Hepatocyte (in vitro differentiated cells): ENCODE results near the gene TCF12. TPM values are rescaled to one million over a fixed set of nuclear protein-coding genes. Genes with fewer than 3 reads are reported as not detected.

Source experiments
- DNase-seq: peaks from one replicate; pipeline ENCODE4 v3.0.0-alpha.2; 2016; ENCODE audit warnings: low spot score
- H2AFZ ChIP-seq: fragments of 200-600 bp; sonication (generic); 2 replicates; pipeline ENCODE4 v1.6.0; 2016; ENCODE audit warnings: antibody characterized with exemption, mild to moderate bottlenecking
- H3K27ac ChIP-seq: fragments of 200-600 bp; sonication (generic); 2 replicates; pipeline ENCODE4 v1.5.1; 2016; ENCODE audit warnings: mild to moderate bottlenecking
- H3K27me3 ChIP-seq: fragments of 200-600 bp; sonication (generic); 2 replicates; pipeline ENCODE4 v1.6.1; 2016
- H3K36me3 ChIP-seq: fragments of 200-600 bp; sonication (generic); replicated peaks from 2 replicates; pipeline ENCODE4 v1.5.1; 2016; ENCODE audit warnings: low read depth; ENCODE audit not compliant: insufficient read depth
- H3K4me1 ChIP-seq: fragments of 200-600 bp; sonication (generic); 2 replicates; pipeline ENCODE4 v1.5.1; 2016; ENCODE audit warnings: mild to moderate bottlenecking, moderate library complexity; ENCODE audit not compliant: insufficient read depth
- H3K4me2 ChIP-seq: fragments of 200-600 bp; sonication (generic); 2 replicates; pipeline ENCODE4 v1.6.0; 2016
- H3K4me3 ChIP-seq: fragments of 200-600 bp; sonication (generic); 2 replicates; pipeline ENCODE4 v1.5.1; 2016; ENCODE audit warnings: mild to moderate bottlenecking
- H3K79me2 ChIP-seq: fragments of 200-600 bp; sonication (generic); 2 replicates; pipeline ENCODE4 v1.6.0; 2017; ENCODE audit warnings: mild to moderate bottlenecking
- H3K9me2 ChIP-seq: fragments of 200-600 bp; sonication (generic); replicated peaks from 2 replicates; pipeline ENCODE4 v1.6.0; 2017; ENCODE audit warnings: mild to moderate bottlenecking; ENCODE audit not compliant: insufficient read depth
- H3K9me3 ChIP-seq: fragments of 200-600 bp; sonication (generic); 2 replicates; pipeline ENCODE4 v1.5.1; 2016; ENCODE audit warnings: low read depth, mild to moderate bottlenecking
- H4K20me1 ChIP-seq: fragments of 200-600 bp; sonication (generic); 2 replicates; pipeline ENCODE4 v1.6.0; 2016; ENCODE audit warnings: mild to moderate bottlenecking; ENCODE audit not compliant: insufficient read depth, poor library complexity, severe bottlenecking
- EZH2 ChIP-seq: fragments of 200-600 bp; sonication (generic); IDR thresholded peaks from 2 replicates; pipeline ENCODE4 v1.6.1; 2016; ENCODE audit warnings: antibody characterized with exemption, mild to moderate bottlenecking, borderline replicate concordance
- EZH2phosphoT487 ChIP-seq: fragments of 200-600 bp; sonication (generic); IDR thresholded peaks from one replicate; pipeline ENCODE4 v1.6.1; 2018; ENCODE audit warnings: antibody characterized with exemption, mild to moderate bottlenecking, low read depth, moderate library complexity; ENCODE audit not compliant: unreplicated experiment, severe bottlenecking
- whole genome bisulfite sequencing: methylation state at CpG from one replicate; pipeline ENCODE4 v1.1.6; 2016; ENCODE audit warnings: low lambda C conversion rate; ENCODE audit errors: missing lambda C conversion rate; 5-methylcytosine and 5-hydroxymethylcytosine counted together
- polyA plus RNA-seq: library from polyadenylated mRNA; unstranded; fragments of >200 nt; fragmentation: Nextera tagmentation; extraction: Ambion mirVana; gene quantifications from 2 replicates; pipeline ENCODE4 v1.2.1, GENCODE V29; 2016
- total RNA-seq: library from RNA; depleted of rRNA; stranded (reverse); fragments of >200 nt; gene quantifications from 2 replicates; pipeline ENCODE4 v1.2.3, GENCODE V29; 2014
- TF ChIP-seq, protein P1 (sequence below): fragments of 200-600 bp; sonication (generic); IDR thresholded peaks from 2 replicates; pipeline ENCODE4 v1.5.1; 2016; ENCODE audit warnings: antibody characterized with exemption, mild to moderate bottlenecking; ENCODE audit not compliant: poor library complexity

Gene TCF12
- 86.6 and 93.2 TPM in 2 replicates for total RNA-seq
- polyA plus RNA-seq = 30.3 and 42.0 TPM in 2 replicates

DNA sequence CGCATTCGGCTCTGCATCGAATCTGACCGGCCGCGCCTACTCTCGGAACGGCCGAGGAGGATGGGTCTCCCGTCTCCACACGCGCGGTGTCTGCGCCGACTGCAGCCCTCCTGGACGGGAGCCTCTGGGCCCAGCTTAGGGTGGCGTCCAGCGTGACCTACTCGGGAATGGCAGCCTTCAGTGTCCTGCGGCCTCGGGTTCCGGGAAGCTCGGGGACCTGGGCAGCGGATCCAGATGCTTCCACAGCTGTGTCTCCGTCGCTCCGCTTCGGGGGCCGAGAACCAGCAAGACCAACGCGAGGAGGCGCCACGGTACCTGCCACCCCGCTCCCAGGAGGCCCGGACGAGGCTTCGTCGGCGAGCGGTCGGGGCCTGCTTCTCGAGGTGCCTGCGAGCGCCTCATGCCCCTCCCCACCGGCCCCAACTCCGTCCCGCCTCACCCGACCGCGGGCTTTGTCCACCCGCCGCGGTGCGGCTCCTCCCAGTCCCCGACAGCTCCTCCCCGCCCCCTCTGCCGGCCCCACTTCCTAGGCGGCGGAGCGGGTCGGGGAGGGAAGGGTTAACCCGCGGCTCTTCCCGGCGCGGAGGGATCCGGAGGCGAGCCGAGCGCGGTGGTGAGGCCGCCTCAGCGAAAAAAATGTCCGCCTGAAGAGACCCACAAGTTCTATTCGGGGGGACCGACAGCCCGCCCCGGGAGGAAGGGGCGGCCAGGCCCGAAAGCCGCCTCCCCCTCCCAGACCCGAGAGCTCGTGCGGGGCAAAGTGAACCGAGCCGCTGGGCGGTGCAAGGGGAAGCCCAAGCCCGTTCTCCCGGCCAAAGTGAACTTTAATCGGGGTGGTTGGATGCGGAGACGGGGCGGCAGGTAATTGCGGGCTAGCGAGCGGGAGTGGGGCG is at the start of gene TCF12:
TSS of gene TCF12 (plus strand) at position 599 of the 893 bp plus-strand sequence. CDS start 1,270 bp downstream, outside the sequence.
- Histone ChIP-seq H3K4me3 (peak within 1 kb of the TSS; percentile 84), H3K79me2 (peaks cover 64% of the 10 kb centered on the region), H3K27me3 (no peaks in the 10 kb centered on the region), H3K27ac (peak within 1 kb of the TSS; percentile 99), H2AFZ (peak within 1 kb of the TSS; percentile 68), H3K9me3 (no peaks in the 10 kb centered on the region), H3K36me3 (no peaks in the 10 kb centered on the region), H3K4me2 (peak within 1 kb of the TSS; percentile 77), H4K20me1 (peaks cover 7% of the 10 kb centered on the region), H3K4me1 (peaks cover 35% of the 10 kb centered on the region), H3K9me2 (no peaks in the 10 kb centered on the region)
- TF ChIP-seq, protein P1, sequence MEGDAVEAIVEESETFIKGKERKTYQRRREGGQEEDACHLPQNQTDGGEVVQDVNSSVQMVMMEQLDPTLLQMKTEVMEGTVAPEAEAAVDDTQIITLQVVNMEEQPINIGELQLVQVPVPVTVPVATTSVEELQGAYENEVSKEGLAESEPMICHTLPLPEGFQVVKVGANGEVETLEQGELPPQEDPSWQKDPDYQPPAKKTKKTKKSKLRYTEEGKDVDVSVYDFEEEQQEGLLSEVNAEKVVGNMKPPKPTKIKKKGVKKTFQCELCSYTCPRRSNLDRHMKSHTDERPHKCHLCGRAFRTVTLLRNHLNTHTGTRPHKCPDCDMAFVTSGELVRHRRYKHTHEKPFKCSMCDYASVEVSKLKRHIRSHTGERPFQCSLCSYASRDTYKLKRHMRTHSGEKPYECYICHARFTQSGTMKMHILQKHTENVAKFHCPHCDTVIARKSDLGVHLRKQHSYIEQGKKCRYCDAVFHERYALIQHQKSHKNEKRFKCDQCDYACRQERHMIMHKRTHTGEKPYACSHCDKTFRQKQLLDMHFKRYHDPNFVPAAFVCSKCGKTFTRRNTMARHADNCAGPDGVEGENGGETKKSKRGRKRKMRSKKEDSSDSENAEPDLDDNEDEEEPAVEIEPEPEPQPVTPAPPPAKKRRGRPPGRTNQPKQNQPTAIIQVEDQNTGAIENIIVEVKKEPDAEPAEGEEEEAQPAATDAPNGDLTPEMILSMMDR = peak; percentile 48
- TF ChIP-seq EZH2phosphoT487 = no peak
- 3% methylated on average over 46 of the region's 97 CpGs for WGBS
- peak; percentile 98 for DNase-seq

DNA sequence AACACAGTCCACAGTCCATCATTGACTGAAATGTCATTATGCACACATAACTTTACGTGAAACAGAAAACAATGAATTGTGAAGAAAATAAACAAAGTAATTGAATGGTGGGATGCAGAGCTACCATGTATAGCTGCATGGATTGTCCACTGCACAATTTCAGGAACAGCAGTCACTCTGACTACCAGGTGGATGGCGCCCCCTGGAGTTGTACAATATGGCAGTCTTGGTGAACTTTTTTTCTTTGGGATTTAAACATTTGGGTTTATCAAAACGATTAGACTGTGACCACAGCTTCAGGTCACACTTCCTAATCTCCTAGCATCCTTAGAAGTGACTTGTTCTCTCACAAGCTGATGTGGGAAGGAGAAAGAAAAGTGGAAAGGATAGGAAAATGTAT is 48.9 kb upstream of the TCF12 start:
- WGBS = 72% methylated on average over 3 of the region's 3 CpGs
- Histone ChIP-seq H3K9me2 (no peaks in the 10 kb centered on the region), H3K36me3 (no peaks in the 10 kb centered on the region), H3K27ac (no peak overlapping the region), H3K27me3 (no peaks in the 10 kb centered on the region), H3K9me3 (no peaks in the 10 kb centered on the region), H4K20me1 (no peaks in the 10 kb centered on the region), H3K4me1 (no peaks in the 10 kb centered on the region), H2AFZ (no peak overlapping the region), H3K4me3 (no peak overlapping the region), H3K4me2 (no peak overlapping the region), H3K79me2 (no peaks in the 10 kb centered on the region)
- no peak for TF ChIP-seq EZH2phosphoT487
- TF ChIP-seq, protein P1 = peak; percentile 29
- DNase-seq = peak; percentile 15

GRCh38 chr15:56871185-56871584 is 47.3 kb upstream of the TCF12 start:
- no peak overlapping the region for H3K4me2 ChIP-seq
- no peaks in the 10 kb centered on the region for H3K9me2 ChIP-seq
- WGBS = 77% methylated on average over 1 of the region's 1 CpG
- H3K4me1 ChIP-seq = no peaks in the 10 kb centered on the region
- no peak overlapping the region for H3K27ac ChIP-seq
- H3K4me3 ChIP-seq = no peak overlapping the region
- H3K36me3 ChIP-seq = no peaks in the 10 kb centered on the region
- no peaks in the 10 kb centered on the region for H3K27me3 ChIP-seq
- TF ChIP-seq EZH2 (no peak), EZH2phosphoT487 (no peak)
- TF ChIP-seq, protein P1 = no peak
- no peaks in the 10 kb centered on the region for H3K79me2 ChIP-seq
- DNase-seq = no peak
- H4K20me1 ChIP-seq = no peaks in the 10 kb centered on the region
- no peak overlapping the region for H2AFZ ChIP-seq
- H3K9me3 ChIP-seq = no peaks in the 10 kb centered on the region
